HTR-8/SVneo (cell line): ENCODE results near the gene F7.
A peak's percentile ranks its signal among the peaks of the same experiment; 100 is the strongest.
"Not testable (repeated sequence)": the region's sequence is repeated elsewhere in the genome, so short reads cannot be mapped to it uniquely, and the experiment has no call there.

Source experiments
- DNase-seq: peaks from one replicate; pipeline ENCODE4 v3.0.0; 2011; ENCODE audit warnings: low spot score, mixed read lengths; ENCODE audit not compliant: insufficient read length
- FAIRE-seq: peaks from 2 replicates; lab custom pipeline; 2011; peaks lifted over from hg19 to GRCh38; lab: Jason Lieb, UNC

F7 gene

GRCh38 chr13:113105032-113105920 lies at the start of gene F7:
Gene F7 (plus strand): TSS chr13:113105791. CDS start chr13:113105842, 51 bp downstream.
- DNase-seq = no peak
- no peak for FAIRE-seq

GRCh38 chr13:113057084-113057483 lies 48.5 kb upstream of the F7 start:
- no peak for DNase-seq
- no peak for FAIRE-seq

GRCh38 chr13:113057559-113057958 lies 48.0 kb upstream of the F7 start:
- DNase-seq, FAIRE-seq: not testable (repeated sequence)

- DNase-seq (no peak), FAIRE-seq (no peak)
Measured at GRCh38 chr13:113058129-113058987, 47.2 kb upstream of the F7 start.

- FAIRE-seq (no peak), DNase-seq (no peak)
Measured at GRCh38 chr13:113058988-113059850, 46.4 kb upstream of the F7 start.

GRCh38 chr13:113059891-113060290 lies 45.7 kb upstream of the F7 start:
- DNase-seq (no peak), FAIRE-seq (no peak)

GRCh38 chr13:113060557-113061270 lies 44.9 kb upstream of the F7 start:
- no peak for DNase-seq
- no peak for FAIRE-seq

- DNase-seq = no peak
- no peak for FAIRE-seq
Measured at GRCh38 chr13:113061271-113061625, 44.3 kb upstream of the F7 start.

- no peak for DNase-seq
- no peak for FAIRE-seq
Measured at GRCh38 chr13:113061796-113062425, 43.7 kb upstream of the F7 start.

- FAIRE-seq = no peak
Measured at GRCh38 chr13:113062691-113063090, 42.9 kb upstream of the F7 start.

GRCh38 chr13:113063091-113063491 lies 42.5 kb upstream of the F7 start:
- DNase-seq (no peak), FAIRE-seq (no peak)

More at GRCh38 chr13:113062691-113063090, 42.9 kb upstream of the F7 start:
- no peak for DNase-seq

- FAIRE-seq (no peak), DNase-seq (no peak)
Measured at GRCh38 chr13:113064000-113064533, 41.5 kb upstream of the F7 start.

GRCh38 chr13:113064534-113065405 lies 40.8 kb upstream of the F7 start:
- FAIRE-seq (no peak), DNase-seq (peak; percentile 18)

- DNase-seq (no peak), FAIRE-seq (no peak)
Measured at GRCh38 chr13:113065406-113066141, 40.0 kb upstream of the F7 start.

- DNase-seq (no peak), FAIRE-seq (no peak)
Measured at GRCh38 chr13:113066142-113066455, 39.5 kb upstream of the F7 start.

GRCh38 chr13:113066746-113067145 lies 38.8 kb upstream of the F7 start:
- FAIRE-seq (no peak), DNase-seq (no peak)
